NCI-H69 (cell line): ENCODE results near the gene SPATS1.

Source experiments
- DNase-seq: peaks from one replicate; lab custom pipeline; 2025; lab: John Stamatoyannopoulos, UW

SPATS1 gene

GRCh38 chr6:44342489-44342888 lies at the start of gene SPATS1:
Gene SPATS1, plus strand, starts transcription at chr6:44342650. Its CDS starts 446 bp downstream, at chr6:44343096.
- DNase-seq = peak; percentile 80

- no peak for DNase-seq
These were observed 49.6 kb upstream of the SPATS1 start for GRCh38 chr6:44292661-44293365.

GRCh38 chr6:44294832-44295791 lies 47.3 kb upstream of the SPATS1 start:
- DNase-seq = peak; percentile 59

- DNase-seq = peak; percentile 85
These were observed 45.1 kb upstream of the SPATS1 start for GRCh38 chr6:44297063-44298038.

GRCh38 chr6:44298055-44298803 lies 44.2 kb upstream of the SPATS1 start:
- DNase-seq = peak; percentile 39

- DNase-seq = no peak
These were observed 43.6 kb upstream of the SPATS1 start for GRCh38 chr6:44298864-44299263.

GRCh38 chr6:44300292-44300823 lies 42.1 kb upstream of the SPATS1 start:
- no peak for DNase-seq

GRCh38 chr6:44301106-44301505 lies 41.3 kb upstream of the SPATS1 start:
- no peak for DNase-seq

- DNase-seq = no peak
These were observed 40.5 kb upstream of the SPATS1 start for GRCh38 chr6:44301782-44302564.

- no peak for DNase-seq
These were observed 39.6 kb upstream of the SPATS1 start for GRCh38 chr6:44302856-44303255.

- no peak for DNase-seq
These were observed 38.6 kb upstream of the SPATS1 start for GRCh38 chr6:44303842-44304241.

GRCh38 chr6:44304282-44305199 lies 37.9 kb upstream of the SPATS1 start:
- peak; percentile 48 for DNase-seq

GRCh38 chr6:44305200-44305725 lies 37.2 kb upstream of the SPATS1 start:
- no peak for DNase-seq

- DNase-seq = no peak
These were observed 35.7 kb upstream of the SPATS1 start for GRCh38 chr6:44306710-44307109.

GRCh38 chr6:44307217-44307616 lies 35.2 kb upstream of the SPATS1 start:
- DNase-seq = no peak

- no peak for DNase-seq
These were observed 33.4 kb upstream of the SPATS1 start for GRCh38 chr6:44309092-44309491.

GRCh38 chr6:44309631-44310030 lies 32.8 kb upstream of the SPATS1 start:
- no peak for DNase-seq

- no peak for DNase-seq
These were observed 32.2 kb upstream of the SPATS1 start for GRCh38 chr6:44310241-44310640.

- DNase-seq = no peak
These were observed 31.1 kb upstream of the SPATS1 start for GRCh38 chr6:44311304-44311703.
